ELR (cell line): ENCODE results near the gene PHF21B.
"Not testable (repeated sequence)": the region's sequence is repeated elsewhere in the genome, so short reads cannot be mapped to it uniquely, and the experiment has no call there.

Source experiments
- DNase-seq: peaks from one replicate; pipeline ENCODE4 v3.0.0-alpha.2; 2015; ENCODE audit warnings: low read depth

Gene PHF21B

GRCh38 chr22:44917372-44918165 lies 92.2 kb downstream of the PHF21B start:
- DNase-seq, result no peak

- DNase-seq, result no peak
Observed at GRCh38 chr22:44916281-44917231, 93.2 kb downstream of the PHF21B start.

GRCh38 chr22:44915441-44915840 lies 94.4 kb downstream of the PHF21B start:
- no peak for DNase-seq

GRCh38 chr22:44914026-44914721 lies 95.6 kb downstream of the PHF21B start:
- DNase-seq, result no peak

- no peak for DNase-seq
Observed at GRCh38 chr22:44913198-44913983, 96.4 kb downstream of the PHF21B start.

- DNase-seq, result no peak
Observed at GRCh38 chr22:44909241-44909640, 100.6 kb downstream of the PHF21B start.

- DNase-seq, result no peak
Observed at GRCh38 chr22:44907765-44908737, 101.8 kb downstream of the PHF21B start.

- DNase-seq, result no peak
Observed at GRCh38 chr22:44906999-44907644, 102.7 kb downstream of the PHF21B start.

GRCh38 chr22:44906248-44906936 lies 103.4 kb downstream of the PHF21B start:
- no peak for DNase-seq

- DNase-seq, result not testable (repeated sequence)
Observed at GRCh38 chr22:44904492-44905152, 105.2 kb downstream of the PHF21B start.

GRCh38 chr22:44903164-44903563 lies 106.6 kb downstream of the PHF21B start:
- DNase-seq, result not testable (repeated sequence)

- peak; percentile 5 for DNase-seq
Observed at GRCh38 chr22:44901301-44901700, 108.5 kb downstream of the PHF21B start.

- no peak for DNase-seq
Observed at GRCh38 chr22:44898236-44898635, 111.6 kb downstream of the PHF21B start.

- no peak for DNase-seq
Observed at GRCh38 chr22:44895296-44896055, 114.3 kb downstream of the PHF21B start.

GRCh38 chr22:44894782-44895181 lies 115.0 kb downstream of the PHF21B start:
- no peak for DNase-seq

GRCh38 chr22:44894321-44894720 lies 115.5 kb downstream of the PHF21B start:
- DNase-seq, result no peak

- DNase-seq, result no peak
Observed at GRCh38 chr22:44893731-44894080, 116.1 kb downstream of the PHF21B start.
